Brain microvascular endothelial cell (primary cell): ENCODE measurements around the gene AP1M2.

ENCODE experiments used
- DNase-seq: peaks from one replicate; pipeline ENCODE4 v3.0.0-alpha.2; 2020
- H3K27ac ChIP-seq: fragments of 250-450 bp; sonication (Bioruptor Pico); 2 replicates; pipeline ENCODE4 v1.5.1; 2020; ENCODE audit warnings: mild to moderate bottlenecking, moderate library complexity
- H3K27me3 ChIP-seq: fragments of 250-450 bp; sonication (Bioruptor Pico); replicated peaks from 2 replicates; pipeline ENCODE4 v1.5.1; 2020; ENCODE audit warnings: mild to moderate bottlenecking
- H3K36me3 ChIP-seq: fragments of 250-450 bp; sonication (Bioruptor Pico); replicated peaks from 2 replicates; pipeline ENCODE4 v1.5.1; 2020; ENCODE audit warnings: mild to moderate bottlenecking
- H3K4me3 ChIP-seq: 2 replicates; pipeline ENCODE4 v1.5.1; 2011; ENCODE audit warnings: low read depth, mild to moderate bottlenecking, control low read depth, low read length, moderate library complexity
- in situ Hi-C: cut with HindIII; loops from 2 replicates; pipeline ENCODE4 v1.10.0; 2017; ENCODE audit warnings: low sequenced_read_pairs, low pct_ligation_motif_present
- TF ChIP-seq, protein P1 (sequence below): IDR thresholded peaks from 2 replicates; pipeline ENCODE4 v1.5.1; 2011; ENCODE audit warnings: low read depth, mild to moderate bottlenecking, moderate library complexity, low read length, control low read depth, inconsistent platforms; ENCODE audit errors: missing control alignments

AP1M2 gene

DNA sequence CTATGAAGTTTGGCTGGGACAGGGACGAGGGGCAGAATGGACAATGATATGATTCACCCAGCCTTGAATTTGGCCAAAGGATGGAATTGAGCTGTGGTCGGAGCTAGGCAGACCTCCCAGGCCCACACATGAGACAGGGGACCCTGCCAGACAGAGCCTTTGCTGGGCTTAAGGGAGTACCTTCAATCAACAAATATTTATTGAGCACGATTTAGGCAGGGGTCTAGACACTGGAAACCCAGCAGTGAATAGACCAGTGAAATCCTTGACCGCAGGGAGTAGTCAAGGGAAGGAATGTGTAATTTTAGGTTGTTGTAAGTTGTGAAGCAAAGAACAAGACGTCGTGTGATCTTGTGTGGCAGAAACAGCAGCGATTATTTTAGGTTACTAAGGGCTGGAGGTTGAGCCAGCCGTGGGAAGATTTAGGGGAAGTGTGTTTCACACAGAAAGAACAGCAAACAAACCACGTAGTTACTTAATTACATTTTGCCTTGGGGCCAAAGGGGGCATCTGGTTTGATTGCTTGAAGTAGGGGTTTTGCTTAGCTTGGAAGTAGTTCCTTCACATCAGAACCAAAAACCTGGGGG is 16.9 kb upstream of the AP1M2 start:
- Histone ChIP-seq H3K36me3 (no peaks in the 10 kb centered on the region), H3K27ac (peak overlapping the region; percentile 81), H3K4me3 (peak overlapping the region; percentile 89), H3K27me3 (no peaks in the 10 kb centered on the region)
- peak; percentile 37 for DNase-seq
- TF ChIP-seq, protein P1, sequence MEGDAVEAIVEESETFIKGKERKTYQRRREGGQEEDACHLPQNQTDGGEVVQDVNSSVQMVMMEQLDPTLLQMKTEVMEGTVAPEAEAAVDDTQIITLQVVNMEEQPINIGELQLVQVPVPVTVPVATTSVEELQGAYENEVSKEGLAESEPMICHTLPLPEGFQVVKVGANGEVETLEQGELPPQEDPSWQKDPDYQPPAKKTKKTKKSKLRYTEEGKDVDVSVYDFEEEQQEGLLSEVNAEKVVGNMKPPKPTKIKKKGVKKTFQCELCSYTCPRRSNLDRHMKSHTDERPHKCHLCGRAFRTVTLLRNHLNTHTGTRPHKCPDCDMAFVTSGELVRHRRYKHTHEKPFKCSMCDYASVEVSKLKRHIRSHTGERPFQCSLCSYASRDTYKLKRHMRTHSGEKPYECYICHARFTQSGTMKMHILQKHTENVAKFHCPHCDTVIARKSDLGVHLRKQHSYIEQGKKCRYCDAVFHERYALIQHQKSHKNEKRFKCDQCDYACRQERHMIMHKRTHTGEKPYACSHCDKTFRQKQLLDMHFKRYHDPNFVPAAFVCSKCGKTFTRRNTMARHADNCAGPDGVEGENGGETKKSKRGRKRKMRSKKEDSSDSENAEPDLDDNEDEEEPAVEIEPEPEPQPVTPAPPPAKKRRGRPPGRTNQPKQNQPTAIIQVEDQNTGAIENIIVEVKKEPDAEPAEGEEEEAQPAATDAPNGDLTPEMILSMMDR: no peak
- in situ Hi-C loops: no loop called here

DNA sequence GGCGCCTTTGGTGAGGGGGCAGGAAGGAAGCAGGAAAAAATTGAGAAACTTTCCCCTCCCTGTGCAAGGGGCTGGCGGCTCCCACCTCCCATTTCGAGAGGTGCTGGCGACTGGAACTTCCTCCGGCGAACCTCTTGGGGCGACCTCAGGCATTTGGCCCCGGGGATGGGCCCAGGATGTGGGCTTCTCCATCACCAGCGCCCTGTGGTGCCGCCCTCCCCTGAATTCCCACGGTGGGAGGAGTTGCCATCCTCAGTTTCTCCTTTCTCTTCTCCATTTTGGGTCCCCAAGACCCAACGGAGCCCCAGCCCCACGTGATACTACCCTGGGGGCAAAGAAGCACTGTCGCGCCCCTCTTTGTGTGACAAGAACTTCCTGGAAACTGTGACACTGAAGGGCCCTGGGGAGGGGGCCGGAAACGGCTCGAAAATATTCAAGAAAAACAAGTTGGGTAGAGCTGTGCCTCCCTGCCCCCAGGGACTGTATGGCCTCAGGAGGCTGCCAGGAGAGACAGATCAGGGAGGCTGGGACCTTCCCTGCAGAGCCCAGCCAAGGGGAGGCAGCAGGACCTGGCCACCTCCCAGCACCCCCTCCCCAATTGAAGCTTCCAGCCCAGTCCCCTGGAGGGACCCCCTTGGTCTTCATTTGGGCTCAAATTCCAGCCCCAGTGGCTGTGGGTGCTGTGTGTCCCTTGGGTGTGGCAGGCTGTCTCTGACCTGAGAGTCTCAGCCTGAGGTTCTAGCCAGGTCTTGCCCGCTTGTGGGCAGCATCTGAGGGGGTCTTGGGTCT is 16.2 kb upstream of the AP1M2 start:
- in situ Hi-C loops: no loop called here
- no peak for DNase-seq
- Histone ChIP-seq H3K27me3 (no peaks in the 10 kb centered on the region), H3K27ac (peak overlapping the region; percentile 81), H3K36me3 (no peaks in the 10 kb centered on the region), H3K4me3 (peak overlapping the region; percentile 89)
- TF ChIP-seq, protein P1: no peak

DNA sequence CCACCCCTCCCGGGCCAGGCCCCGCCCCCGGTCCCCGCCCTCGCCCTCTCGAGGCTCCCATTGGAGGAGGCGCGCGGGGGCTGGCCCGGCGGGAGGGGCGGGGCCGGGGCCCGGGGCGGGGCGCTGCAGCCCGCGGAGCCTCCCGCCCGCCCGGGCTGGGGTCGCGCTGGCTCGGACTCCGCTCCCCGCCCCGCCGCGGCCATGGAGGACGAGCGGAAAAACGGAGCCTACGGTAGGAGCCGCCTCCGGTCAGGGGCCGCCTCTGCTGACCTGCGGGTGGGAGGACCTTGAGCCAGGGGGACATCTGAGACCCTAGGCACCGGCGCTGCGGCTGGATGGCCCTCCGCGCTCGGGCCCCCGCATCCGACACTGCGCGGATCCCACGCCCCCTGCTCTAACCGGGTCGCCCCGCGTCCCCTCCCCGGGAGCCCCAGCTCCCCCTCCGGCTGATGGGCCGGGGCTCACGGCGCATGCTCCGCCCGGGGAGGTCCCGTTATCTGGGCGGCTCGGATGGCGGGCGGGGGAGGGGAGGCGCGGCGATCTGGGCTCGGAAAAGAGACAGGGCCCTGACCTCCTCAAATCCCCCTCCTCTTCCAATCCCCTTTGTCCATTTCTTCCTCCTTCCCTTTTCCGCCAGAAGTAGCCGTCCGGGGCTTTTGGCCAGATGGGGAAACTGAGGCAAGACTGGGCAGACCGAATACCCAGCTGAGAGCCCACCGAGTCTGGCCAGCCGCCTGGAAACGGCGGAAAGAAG is 15.4 kb upstream of the AP1M2 start:
- no peaks in the 10 kb centered on the region for H3K27me3 ChIP-seq
- TF ChIP-seq, protein P1: no peak
- peak overlapping the region; percentile 81 for H3K27ac ChIP-seq
- peak overlapping the region; percentile 89 for H3K4me3 ChIP-seq
- in situ Hi-C loops: no loop called here
- H3K36me3 ChIP-seq: no peaks in the 10 kb centered on the region
- peak; percentile 62 for DNase-seq

DNA sequence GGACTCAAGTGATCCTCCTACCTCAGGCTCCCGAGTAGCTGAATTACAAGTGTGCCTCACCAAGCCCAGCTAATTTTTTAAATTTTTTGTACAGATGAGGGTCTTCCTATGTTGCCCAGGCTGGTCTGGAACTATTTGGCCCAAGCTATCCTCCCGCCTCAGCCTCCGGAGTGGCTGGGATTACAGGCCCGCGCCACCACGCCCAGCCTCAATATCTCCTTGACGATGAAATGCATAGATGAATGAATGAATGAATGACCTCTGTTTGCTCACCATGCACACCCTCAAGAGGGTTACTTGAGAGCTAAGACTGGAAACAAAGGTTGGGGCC is 14.9 kb upstream of the AP1M2 start:
- Histone ChIP-seq H3K27ac (no peak overlapping the region), H3K4me3 (no peak overlapping the region), H3K36me3 (no peaks in the 10 kb centered on the region), H3K27me3 (no peaks in the 10 kb centered on the region)
- in situ Hi-C loops: no loop called here
- TF ChIP-seq, protein P1: no peak
- DNase-seq: no peak

DNA sequence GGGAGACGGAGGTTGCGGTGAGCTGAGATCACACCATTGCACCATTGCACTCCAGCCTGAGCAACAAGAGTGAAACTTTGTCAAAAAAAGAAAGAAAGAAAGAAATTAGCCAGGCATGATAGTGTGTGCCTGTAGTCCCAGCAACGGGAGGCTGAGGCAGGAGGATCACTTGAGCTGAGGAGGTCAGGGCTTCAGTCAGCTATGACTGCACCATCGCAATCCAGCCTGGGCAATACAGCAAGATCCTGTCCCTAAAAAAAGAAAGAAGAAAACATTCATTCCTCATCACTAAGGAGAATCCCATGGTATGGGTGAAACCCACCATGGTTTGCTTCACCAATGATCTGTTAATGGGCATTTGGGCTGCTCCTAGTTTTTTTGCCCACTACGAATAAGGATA is 13.0 kb upstream of the AP1M2 start:
- no peak overlapping the region for H3K27ac ChIP-seq
- no peak overlapping the region for H3K4me3 ChIP-seq
- no peaks in the 10 kb centered on the region for H3K36me3 ChIP-seq
- in situ Hi-C loops: no loop called here
- H3K27me3 ChIP-seq: no peaks in the 10 kb centered on the region
- TF ChIP-seq, protein P1: no peak
- DNase-seq: no peak
